BJ (cell line): Measurements from ENCODE around the gene RSPH10B2. TPM values are rescaled to one million over a fixed set of nuclear protein-coding genes. Genes with fewer than 3 reads are reported as not detected.
"Not testable (repeated sequence)": the region's sequence is repeated elsewhere in the genome, so short reads cannot be mapped to it uniquely, and the experiment has no call there.

ENCODE experiments used
- CTCF ChIA-PET: fragments of 350-600 bp; formaldehyde crosslinking; extraction: SDS; loops from one replicate; lab custom pipeline; 2021; ENCODE audit warnings: antibody characterized with exemption, inconsistent platforms; lab: Yijun Ruan, JAX
- POLR2A ChIA-PET: fragments of 300-600 bp; sonication (Branson Sonifier 250); formaldehyde crosslinking; extraction: SDS; loops from one replicate; lab custom pipeline; 2021; ENCODE audit warnings: antibody characterized with exemption; lab: Charles Lee
- DNase-seq: peaks from one replicate; pipeline ENCODE4 v3.0.0-alpha.2; 2011; ENCODE audit warnings: low read depth
- H3K27me3 ChIP-seq: 2 replicates; pipeline ENCODE4 v1.6.0; 2011; ENCODE audit warnings: low read length; ENCODE audit not compliant: control insufficient read depth, insufficient read depth
- H3K36me3 ChIP-seq: 2 replicates; pipeline ENCODE4 v1.5.1; 2011; ENCODE audit warnings: low read length; ENCODE audit not compliant: control insufficient read depth, insufficient read depth
- H3K4me3 ChIP-seq: 2 replicates; pipeline ENCODE4 v1.5.1; 2011; ENCODE audit warnings: low read depth, mild to moderate bottlenecking, control low read depth, low read length
- polyA plus RNA-seq: library from polyadenylated mRNA; depleted of rRNA; stranded (reverse); fragments of >200 nt; gene quantifications from 2 replicates; pipeline ENCODE4 v1.2.3, GENCODE V29; 2011
- TF ChIP-seq, protein P1 (sequence below): IDR thresholded peaks from 2 replicates; pipeline ENCODE4 v1.5.1; 2011; ENCODE audit warnings: low read depth, mild to moderate bottlenecking, control low read depth, inconsistent platforms, low read length, moderate library complexity; ENCODE audit not compliant: insufficient read depth

The RSPH10B2 gene
- polyA plus RNA-seq, 1 experiment = not detected

DNA sequence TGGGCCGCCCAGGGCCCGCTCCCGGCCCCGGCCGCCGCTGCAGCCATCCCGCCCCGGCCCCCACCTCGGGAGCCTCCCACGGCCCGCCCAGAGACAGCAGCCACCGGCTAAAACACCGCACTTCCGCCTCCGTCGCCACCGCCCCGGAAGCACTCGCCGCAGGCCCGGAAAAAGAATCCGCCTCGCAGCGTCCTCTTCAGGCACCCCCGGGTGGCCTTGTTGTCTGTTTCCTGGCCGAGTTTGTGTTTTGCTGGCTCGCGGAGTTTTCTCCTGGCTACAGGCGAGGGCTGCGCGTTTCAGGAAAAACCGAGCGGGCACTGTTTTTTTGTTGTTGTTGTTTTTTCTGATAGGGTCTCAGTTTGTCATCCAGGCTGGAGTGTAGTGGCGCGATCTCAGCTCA lies 72.2 kb downstream of the RSPH10B2 start, which contains the start of gene CCZ1B:
TSS of gene CCZ1B (minus strand) at position 125 of the 400 bp plus-strand sequence. CDS start at position 47, 78 bp downstream.
- H3K27me3 ChIP-seq, H3K36me3 ChIP-seq, CTCF ChIA-PET, POLR2A ChIA-PET: not testable (repeated sequence)
- peak; percentile 4 for DNase-seq
- peak within 1 kb of the TSS; percentile 37 for H3K4me3 ChIP-seq
- TF ChIP-seq, protein P1, sequence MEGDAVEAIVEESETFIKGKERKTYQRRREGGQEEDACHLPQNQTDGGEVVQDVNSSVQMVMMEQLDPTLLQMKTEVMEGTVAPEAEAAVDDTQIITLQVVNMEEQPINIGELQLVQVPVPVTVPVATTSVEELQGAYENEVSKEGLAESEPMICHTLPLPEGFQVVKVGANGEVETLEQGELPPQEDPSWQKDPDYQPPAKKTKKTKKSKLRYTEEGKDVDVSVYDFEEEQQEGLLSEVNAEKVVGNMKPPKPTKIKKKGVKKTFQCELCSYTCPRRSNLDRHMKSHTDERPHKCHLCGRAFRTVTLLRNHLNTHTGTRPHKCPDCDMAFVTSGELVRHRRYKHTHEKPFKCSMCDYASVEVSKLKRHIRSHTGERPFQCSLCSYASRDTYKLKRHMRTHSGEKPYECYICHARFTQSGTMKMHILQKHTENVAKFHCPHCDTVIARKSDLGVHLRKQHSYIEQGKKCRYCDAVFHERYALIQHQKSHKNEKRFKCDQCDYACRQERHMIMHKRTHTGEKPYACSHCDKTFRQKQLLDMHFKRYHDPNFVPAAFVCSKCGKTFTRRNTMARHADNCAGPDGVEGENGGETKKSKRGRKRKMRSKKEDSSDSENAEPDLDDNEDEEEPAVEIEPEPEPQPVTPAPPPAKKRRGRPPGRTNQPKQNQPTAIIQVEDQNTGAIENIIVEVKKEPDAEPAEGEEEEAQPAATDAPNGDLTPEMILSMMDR = peak; percentile 41

DNA sequence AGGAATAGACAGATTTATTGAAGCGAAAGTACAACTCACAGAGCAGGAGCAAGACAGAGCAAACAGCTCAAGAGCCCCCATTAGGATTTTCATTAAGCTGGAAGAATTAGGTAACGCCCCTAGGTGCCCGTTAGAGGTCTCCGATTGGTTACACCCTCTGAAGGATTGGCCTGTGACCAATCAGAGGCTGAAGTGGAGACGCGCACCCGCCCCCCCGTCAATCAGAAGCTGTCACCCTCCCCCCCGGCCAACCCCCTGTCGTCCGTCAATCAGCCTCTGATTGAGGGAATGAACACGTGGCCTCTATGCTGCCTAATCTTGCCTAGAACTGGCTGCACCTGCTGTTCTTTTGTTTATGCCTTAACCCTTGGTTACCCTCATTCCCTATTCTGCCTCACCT lies 73.3 kb downstream of the RSPH10B2 start:
- H3K4me3 ChIP-seq, H3K27me3 ChIP-seq, H3K36me3 ChIP-seq, POLR2A ChIA-PET, DNase-seq, CTCF ChIA-PET: not testable (repeated sequence)

DNA sequence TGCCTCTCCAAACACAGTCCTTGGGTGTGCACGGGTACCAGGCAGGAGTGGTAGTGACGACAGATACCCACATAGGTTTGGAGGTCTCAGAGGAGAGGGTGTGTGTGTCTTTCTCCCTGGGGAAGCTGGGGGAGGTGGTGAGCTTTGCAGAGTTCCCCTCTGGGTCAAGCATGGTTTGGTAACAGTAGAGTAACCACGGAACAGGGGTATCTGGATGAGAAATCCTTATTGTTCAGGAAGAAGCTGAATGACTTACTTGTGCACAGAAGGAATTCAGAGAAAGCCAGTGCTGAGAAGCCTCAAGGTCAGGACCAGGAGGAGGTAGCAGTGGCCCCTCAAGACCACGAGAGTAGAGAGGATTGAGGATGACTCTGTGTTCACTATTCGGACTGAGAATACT lies 75.7 kb downstream of the RSPH10B2 start:
- CTCF ChIA-PET = interaction anchor here (0.6 kb wide), 1 partner anchor 353 kb away, joined by 4 read pairs; no protein-coding TSS in a partner anchor
- H3K27me3 ChIP-seq, H3K4me3 ChIP-seq, H3K36me3 ChIP-seq, DNase-seq, POLR2A ChIA-PET: not testable (repeated sequence)

DNA sequence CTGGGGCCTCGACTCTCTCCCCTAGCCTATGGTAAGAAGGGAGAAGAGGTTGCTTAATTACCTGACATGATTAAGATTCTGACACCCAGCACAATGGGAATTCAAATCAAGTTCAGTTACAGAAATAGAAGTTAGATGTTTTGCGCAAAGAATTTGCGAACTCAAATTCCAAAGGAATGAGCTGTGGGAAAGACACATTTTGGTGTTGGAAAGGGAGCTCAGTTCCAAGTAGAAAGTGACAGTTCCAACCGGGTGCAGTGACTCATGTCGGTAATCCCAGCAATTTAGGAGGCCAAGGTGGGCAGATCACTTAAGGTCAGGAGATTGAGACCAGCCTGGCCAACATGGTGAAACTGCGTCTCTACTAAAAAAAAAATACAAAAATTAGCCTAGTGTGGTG lies 76.1 kb downstream of the RSPH10B2 start:
- CTCF ChIA-PET = interaction anchor here (0.6 kb wide), 1 partner anchor 353 kb away, joined by 4 read pairs; no protein-coding TSS in a partner anchor
- H3K27me3 ChIP-seq, DNase-seq, H3K36me3 ChIP-seq, POLR2A ChIA-PET, H3K4me3 ChIP-seq: not testable (repeated sequence)

DNA sequence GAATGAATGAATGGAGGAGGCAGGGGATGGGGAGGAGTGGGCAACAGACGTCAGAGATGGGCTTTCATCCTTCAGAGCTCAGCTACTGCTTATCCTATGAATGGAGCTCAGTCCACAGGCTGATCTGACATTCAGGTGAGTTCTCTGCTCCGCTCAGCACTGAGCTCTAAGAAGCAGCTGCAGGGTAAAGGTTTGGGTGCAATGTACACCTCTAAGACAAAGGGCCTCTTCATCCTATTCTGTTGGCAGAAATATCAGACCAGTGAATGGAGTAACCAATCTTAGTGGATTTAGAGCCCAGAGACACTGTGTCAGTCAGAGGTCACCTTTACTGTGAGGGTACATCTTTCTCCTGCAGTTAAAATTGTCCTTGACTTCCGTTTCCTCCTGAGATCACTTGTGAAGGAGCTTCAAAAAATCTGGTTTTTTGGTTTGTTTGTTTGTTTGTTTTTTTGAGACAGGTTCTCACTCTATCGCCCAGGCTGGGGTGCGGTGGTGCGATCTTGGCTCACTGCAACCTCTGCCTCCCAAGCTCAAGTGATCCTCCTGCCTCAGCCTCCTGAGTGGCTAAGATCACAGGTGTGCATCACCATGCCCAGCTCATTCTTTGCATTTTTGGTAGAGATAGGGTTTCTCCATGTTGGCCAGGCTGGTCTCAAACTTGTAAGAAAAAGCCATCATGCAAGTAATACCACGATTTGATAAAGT lies 77.3 kb downstream of the RSPH10B2 start:
- no peaks in the 10 kb centered on the region; the same call in 1 of the 2 replicates for H3K27me3 ChIP-seq
- TF ChIP-seq, protein P1 = no peak
- POLR2A ChIA-PET = no interaction called here
- CTCF ChIA-PET = no interaction called here
- H3K4me3 ChIP-seq = no peak overlapping the region
- no peaks in the 10 kb centered on the region for H3K36me3 ChIP-seq
- DNase-seq = no peak

DNA sequence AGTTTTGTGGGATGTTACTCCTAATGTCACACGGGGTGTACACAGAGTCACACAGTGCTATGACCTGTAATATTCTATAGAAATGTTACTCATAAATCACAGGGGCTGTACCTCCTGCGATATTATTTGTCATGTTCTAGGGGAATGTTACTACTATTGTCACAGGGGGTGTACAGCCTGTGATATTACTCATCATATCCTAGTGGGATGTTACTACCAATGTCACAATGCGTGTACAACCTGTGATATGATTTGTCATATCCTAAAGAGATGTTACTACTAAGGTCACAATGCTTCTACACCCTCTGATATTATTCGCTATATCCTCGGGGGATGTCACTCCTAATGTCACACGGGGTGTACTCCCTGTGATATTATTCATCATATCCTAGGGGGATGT lies 79.7 kb downstream of the RSPH10B2 start:
- H3K27me3 ChIP-seq = no peaks in the 10 kb centered on the region; the same call in 1 of the 2 replicates
- ChIA-PET CTCF (no interaction called here), POLR2A (no interaction called here)
- DNase-seq = no peak
- no peak overlapping the region for H3K4me3 ChIP-seq
- H3K36me3 ChIP-seq = no peaks in the 10 kb centered on the region
- TF ChIP-seq, protein P1 = no peak

DNA sequence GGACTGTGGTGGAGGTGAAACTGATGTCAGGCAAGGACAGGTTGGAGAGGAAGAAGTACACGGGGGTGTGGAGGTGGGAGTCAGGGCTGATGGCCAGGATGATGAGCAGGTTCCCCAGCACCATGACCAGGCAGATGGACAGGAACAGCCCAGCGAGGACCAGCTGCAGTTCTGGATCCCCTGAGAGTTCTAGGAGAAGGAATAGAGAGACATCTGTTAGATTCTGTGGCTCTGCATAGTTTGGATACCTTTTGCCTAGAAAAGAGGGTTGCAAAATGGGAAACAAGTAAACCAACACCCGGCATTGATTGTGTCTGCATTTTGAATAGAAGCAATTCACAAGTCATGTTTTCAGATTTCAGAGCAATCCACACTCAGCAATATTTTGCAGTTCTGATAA lies 81.6 kb downstream of the RSPH10B2 start:
- H3K4me3 ChIP-seq, H3K27me3 ChIP-seq, POLR2A ChIA-PET, H3K36me3 ChIP-seq, CTCF ChIA-PET, DNase-seq: not testable (repeated sequence)

DNA sequence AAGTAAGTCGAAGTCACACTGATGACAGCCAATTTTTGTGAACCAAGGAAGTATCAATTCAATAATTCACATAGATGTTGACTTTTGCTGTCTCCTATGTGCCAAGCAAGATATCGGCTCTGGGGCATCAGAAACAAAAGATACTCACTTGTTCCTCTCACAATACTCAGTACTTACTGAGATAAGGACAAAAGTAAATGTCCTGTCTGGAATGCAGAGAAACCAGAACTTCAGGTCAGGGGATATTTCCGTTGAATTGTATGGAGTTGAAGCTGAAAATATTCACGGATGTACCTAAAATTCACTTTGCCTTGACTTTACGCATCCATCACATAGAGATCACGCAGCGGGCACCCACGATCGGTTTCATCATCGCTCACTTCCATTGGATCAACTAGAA lies 83.2 kb downstream of the RSPH10B2 start:
- H3K4me3 ChIP-seq, DNase-seq, POLR2A ChIA-PET, H3K27me3 ChIP-seq, H3K36me3 ChIP-seq: not testable (repeated sequence)
- CTCF ChIA-PET = interaction anchor here (0.9 kb wide), 1 partner anchor 93 kb away, joined by 3 read pairs; no protein-coding TSS in a partner anchor

DNA sequence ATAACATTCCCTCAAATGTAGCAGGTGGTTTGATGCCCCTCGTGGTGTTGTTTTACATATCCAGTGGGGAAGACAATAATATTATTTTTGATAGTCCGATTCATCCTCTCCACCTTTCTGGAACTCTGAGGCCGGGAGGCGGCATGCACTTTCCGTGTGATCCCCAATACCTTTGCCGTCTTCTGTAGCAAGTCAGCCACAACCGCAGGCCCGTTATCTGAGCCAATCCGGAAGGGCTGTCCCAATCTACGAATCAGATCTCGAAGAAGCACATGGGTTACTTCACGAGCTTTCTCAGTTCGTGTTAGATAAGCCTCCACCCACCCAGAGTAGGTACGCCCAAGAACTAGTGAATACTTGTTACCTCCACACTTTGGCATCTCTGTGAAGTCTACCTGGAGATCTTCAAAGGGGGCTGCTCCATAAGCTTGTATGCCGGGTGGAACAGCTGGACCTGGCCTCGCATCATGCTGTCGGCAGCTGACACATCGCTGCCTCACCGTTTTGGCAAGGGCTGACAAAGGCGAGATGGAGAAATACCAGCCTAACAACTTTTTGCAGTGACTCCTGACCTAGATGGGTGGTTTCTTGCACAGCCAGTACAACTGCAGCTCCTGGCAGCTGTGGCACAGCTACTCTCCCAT lies 88.5 kb downstream of the RSPH10B2 start:
- H3K4me3 ChIP-seq, DNase-seq, H3K27me3 ChIP-seq, CTCF ChIA-PET, POLR2A ChIA-PET, H3K36me3 ChIP-seq: not testable (repeated sequence)

DNA sequence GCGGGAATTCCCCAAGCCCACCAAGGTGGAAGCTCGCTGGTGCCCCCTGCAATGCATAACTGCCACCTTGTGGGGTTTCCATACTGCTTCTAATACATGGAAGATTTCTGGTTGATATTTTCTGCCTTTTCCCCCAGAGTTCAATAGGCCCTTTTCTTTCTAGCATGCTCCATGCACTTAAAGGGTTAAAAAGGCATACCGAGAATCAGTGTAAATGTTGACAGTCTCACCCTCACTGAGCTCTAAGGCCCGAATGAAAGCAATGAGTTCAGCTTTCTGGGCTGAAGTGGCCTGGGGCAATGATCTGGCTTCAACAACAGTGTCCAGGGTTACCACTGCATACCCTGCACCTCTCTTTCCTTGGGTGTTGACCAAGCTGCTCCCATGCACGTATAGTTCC lies 89.2 kb downstream of the RSPH10B2 start:
- H3K36me3 ChIP-seq, CTCF ChIA-PET, POLR2A ChIA-PET, H3K27me3 ChIP-seq, DNase-seq, H3K4me3 ChIP-seq: not testable (repeated sequence)
